ENCODE results near the gene ARMC2.

DNA sequence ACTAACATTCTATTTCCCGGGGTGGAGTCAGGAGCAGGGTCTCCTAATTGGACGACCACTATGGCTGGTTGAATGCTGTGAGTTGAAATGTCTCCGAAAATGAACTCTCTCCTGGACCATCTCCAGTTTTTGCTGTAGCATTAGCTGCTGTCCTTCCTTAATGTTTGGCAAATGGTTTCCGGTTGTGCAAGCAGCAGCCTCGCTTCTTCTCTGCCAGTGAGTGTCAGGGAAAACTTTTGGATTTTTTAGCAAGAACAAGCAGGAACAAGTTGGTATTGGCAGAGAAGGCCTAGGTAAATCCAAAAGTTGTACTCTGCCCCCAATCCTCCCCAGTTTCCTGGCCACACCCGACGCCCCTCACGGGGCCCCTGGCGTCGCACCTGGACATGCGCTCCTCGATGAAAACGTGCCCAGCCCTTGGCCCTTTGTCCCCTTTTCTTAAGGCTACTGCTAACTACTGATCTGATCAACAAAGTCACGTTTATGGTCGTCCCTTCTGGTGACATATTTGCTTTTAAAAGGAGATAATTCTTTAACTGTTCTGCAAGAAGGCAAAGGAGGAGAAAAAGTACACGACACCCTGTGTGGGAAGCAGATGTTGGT lies 103.2 kb downstream of the ARMC2 start:
- TF ChIP-seq, protein P1, sequence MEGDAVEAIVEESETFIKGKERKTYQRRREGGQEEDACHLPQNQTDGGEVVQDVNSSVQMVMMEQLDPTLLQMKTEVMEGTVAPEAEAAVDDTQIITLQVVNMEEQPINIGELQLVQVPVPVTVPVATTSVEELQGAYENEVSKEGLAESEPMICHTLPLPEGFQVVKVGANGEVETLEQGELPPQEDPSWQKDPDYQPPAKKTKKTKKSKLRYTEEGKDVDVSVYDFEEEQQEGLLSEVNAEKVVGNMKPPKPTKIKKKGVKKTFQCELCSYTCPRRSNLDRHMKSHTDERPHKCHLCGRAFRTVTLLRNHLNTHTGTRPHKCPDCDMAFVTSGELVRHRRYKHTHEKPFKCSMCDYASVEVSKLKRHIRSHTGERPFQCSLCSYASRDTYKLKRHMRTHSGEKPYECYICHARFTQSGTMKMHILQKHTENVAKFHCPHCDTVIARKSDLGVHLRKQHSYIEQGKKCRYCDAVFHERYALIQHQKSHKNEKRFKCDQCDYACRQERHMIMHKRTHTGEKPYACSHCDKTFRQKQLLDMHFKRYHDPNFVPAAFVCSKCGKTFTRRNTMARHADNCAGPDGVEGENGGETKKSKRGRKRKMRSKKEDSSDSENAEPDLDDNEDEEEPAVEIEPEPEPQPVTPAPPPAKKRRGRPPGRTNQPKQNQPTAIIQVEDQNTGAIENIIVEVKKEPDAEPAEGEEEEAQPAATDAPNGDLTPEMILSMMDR (conservative IDR thresholded peaks at IDR 0.05; ENCODE audit: low read depth, low read length): no peak
- TF ChIP-seq EZH2phosphoT487 (IDR thresholded peaks at IDR 0.05; ENCODE audit: borderline replicate concordance, low read length) (no peak), EZH2 (IDR thresholded peaks at IDR 0.05; ENCODE audit: low read length, unreplicated experiment) (no peak)
